GM21390 (cell line): Measurements from ENCODE around the gene HPSE2.
"Not testable (repeated sequence)": the region's sequence is repeated elsewhere in the genome, so short reads cannot be mapped to it uniquely, and the experiment has no call there.

Experiments
- ATAC-seq: cut with Tn5 transposase; IDR thresholded peaks from one replicate; pipeline ENCODE4 v1.9.1; 2021; ENCODE audit not compliant: unreplicated experiment

Gene HPSE2

DNA sequence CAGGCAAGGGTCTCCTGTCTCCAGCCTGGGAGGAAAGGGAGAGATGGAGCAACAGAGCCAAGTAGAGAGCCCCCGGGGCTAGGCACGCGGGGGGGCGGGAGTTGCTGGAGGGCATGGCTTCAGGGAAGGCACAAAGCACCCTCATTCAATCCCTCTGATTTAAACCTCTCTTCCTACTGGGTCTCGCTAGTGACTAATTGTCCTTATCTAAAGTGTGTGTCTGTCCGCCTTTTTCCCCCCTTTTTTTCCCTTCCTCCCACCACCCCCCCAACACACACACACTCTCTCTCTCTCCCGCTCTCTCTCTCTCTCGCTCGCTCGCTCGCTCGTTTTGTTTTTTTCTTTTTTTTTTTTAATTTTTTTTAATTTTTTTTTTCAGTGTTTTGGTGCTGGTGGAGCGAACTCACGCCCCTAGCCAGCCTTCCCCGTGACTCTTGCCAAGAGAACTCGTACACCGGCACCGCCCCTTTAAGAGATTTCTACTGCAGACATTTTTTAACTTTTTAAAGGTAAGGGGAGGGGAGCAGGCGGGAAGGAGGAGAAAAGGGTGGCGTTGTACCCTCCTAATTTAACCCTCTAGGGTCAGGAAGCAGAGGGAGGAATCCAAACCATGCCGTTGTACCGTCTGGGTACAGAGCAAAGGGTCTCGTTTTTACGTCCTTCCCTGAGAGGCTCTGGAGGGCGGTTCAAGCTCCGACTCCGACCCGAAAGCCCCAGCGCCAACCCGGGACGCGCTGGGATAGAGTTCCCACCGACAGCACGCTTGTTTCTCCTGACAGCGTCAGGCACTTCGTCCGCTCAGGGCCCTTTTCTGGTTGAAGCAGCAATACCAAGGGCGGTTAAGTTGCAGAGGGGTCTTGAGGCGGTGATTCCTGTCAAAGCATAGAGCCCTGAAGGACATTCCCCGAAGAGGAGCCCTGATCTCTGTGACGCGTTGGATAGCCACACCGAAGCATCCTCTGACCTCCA lies at the start of gene HPSE2:
TSS of gene HPSE2 (minus strand) at position 195 of the 969 bp plus-strand sequence.
- no peak for ATAC-seq

DNA sequence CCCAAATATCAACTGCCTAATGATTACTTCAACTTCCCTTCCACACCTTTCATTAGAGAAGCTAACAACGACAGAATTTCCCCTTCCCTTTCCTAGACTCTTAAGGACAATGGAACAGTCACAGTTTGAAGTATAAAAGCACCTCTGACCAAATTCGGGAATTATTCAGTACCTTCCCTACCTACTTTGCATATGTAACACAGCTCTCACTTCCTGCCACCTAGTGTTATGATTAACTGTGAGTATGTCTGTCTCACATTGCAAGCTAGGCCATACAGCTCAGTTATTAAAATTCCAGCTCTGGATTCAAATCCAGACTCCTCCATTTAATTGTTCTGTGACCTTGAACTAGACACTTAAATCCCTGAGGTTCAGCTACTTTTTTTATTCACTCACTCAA lies 44.8 kb upstream of the HPSE2 start:
- ATAC-seq = peak; percentile 84

DNA sequence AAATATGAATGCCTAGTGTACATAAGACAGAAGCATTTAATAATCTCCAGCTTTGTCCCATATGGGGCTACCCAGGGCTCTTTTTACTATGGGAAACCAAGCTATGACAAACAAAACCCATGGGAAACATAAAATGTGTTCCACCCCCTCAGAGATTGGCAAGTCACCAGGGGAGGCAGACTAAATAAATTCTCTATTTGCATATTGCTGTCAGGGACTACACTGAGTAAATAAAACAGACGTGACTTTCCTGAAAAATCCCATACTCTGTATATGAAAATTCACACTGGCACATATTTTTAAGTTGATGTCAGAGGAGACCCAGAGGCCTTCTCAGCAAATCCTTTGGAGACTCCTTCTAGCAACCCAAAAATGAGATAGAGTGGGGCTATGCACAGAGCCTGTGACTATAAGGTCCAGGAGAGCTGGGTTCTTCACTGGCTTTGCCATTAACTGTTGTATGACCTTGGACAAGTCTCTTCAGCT lies 44.0 kb upstream of the HPSE2 start:
- ATAC-seq = peak; percentile 37

DNA sequence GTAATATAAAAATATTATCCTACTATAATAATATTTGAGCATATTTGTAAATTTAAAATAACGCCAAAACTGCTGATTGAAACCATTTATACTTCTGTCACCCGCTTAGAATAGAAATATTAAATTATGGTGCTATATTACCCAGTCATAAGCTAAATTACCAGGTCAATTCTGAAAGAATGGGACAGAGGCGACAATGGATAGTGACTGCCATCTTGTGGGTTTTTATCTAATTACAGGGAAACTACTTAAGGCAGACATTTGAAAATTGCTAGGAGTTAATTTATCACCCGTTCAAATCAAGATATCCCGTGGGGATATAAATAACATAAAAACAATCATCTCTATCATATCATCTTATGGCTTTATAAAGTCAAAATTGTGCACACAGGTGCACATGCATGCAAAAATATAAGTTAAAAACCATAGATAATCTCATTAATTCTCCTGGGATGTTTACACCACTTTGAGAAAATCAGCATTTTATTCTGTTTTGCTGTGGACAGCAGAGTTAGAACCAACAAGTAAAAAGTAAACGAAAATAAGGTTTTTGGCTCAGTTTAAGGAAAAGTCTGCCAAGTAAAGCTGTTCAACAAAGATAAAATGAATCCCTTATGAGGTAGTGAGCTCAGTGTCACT lies 41.3 kb upstream of the HPSE2 start:
- no peak for ATAC-seq

DNA sequence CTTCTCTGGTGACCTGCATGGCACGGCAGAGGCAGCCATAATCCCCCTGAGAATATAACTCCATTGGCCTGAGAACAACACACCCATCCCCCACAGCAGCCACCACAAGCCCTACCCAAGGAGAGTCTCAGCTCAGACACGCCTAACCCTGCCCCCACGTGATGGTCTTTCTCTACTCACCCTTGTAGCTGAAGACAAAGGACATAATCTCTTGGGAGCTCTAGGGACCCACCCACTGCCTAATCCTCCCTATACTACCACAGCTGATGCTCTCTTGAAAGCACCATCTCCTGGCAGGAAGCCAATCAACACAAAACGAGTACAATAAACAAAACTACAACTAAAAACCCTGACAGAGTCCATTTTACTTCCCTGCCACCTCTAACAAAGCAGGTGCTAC lies 30.7 kb upstream of the HPSE2 start:
- no peak for ATAC-seq

DNA sequence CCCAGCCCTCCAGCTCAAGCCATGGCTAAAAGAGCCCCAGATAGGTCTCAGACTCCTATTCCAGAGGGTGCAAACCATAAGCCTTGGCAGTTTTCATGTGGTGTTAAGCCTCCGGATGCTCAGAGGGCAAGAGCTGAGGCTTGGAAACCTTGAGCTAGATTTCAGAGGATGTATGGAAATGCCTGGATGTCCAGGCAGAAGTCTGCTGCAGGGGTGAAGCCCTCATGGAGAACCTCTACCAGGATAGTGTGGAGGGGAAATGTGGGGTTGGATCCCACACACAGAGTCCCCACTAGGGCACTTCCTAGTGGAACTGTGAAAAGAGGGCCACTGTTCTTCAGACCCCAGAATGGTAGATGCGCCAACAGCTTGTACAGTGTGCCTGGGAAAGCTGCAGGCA lies 13.2 kb upstream of the HPSE2 start:
- ATAC-seq = no peak

DNA sequence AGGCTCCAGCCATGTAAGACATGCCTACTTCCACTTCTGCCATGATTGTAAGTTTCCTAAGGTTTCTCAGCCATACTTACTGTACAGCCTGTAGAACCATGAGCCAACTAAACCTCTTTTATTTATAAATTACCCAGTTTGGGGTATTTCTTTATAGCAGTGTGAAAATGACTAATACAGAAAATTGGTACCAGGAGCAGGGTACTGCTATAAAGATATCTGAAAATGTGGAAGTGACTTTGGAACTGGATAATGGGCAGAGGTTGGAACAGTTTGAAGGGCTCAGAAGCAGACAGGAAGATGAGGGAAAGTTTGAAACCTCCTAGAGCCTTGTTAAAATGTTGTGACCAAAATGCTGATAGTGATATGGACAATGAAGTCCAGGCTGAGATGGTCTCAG lies 12.2 kb upstream of the HPSE2 start:
- not testable (repeated sequence) for ATAC-seq

DNA sequence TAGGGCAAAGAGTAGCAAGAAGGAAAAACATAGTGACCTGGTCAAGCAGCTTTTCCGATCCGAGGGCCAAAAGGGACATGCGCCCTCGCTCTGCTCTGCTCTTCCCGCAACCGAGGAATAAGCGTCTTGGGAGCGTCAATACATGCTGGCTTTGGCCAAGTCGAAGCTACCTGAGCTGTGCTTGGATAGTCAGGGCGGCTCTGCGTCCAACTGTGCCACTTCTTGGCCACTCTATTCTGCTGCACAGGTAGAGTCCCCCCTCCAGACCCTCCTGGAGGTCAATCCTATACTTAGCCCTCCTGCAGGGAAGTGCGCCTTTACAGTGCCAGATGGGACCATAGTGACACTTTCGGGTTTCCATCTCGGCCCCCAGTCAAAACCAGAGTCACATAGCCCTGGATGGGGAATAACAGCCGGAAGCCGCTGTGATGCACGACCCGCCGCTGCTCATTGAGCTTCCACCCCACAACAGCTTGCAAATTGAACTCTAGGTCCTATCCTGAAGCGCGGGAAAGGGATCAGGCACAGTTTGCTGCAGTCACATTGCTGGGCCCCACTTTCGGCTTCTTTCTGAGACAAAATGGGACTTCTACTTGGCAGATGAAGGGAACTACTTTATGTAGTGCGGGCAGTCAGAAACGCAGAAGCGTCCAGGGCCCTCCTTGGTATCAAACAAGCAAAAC lies 1.1 kb upstream of the HPSE2 start:
- ATAC-seq = no peak

DNA sequence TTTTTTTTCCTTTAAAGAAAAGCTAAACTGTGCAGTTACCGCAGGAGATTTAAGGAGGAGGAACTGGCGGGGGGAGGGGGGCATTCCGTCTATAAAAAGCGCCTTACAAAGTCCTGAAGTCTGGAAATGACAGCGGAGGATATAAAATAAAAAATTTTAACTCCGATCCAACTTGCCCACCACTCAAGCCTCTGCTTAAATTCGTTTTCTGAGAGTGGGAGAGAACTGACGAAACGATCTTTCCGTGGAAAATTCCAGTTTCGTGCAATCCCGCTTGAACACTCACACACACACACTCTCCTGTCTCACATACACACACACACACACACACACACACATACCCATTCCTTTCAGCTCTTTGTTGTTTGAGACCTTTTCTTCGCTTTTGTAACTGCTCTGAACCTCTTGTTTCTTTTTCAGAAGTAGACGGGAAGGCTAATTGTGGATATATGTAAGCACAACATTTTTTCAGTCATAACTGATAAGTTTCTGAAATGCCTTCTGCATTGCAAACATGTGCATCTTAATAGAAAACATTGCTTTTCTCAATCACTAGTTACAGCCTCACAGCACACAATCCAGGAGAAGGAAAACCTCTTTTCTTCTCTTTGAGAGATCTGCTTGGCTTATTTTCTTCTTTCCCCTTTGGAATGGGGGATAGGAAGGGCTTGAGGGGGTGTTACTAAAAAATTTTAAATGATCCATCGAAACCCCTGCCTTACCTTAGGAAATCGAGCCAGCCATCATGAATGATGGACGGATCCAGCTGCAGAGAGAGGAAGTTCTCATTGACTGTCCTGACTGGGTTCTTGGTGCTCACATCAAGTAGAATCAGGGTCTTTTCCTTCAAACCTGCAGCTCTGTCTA lies 628 bp downstream of the HPSE2 start:
- no peak for ATAC-seq

DNA sequence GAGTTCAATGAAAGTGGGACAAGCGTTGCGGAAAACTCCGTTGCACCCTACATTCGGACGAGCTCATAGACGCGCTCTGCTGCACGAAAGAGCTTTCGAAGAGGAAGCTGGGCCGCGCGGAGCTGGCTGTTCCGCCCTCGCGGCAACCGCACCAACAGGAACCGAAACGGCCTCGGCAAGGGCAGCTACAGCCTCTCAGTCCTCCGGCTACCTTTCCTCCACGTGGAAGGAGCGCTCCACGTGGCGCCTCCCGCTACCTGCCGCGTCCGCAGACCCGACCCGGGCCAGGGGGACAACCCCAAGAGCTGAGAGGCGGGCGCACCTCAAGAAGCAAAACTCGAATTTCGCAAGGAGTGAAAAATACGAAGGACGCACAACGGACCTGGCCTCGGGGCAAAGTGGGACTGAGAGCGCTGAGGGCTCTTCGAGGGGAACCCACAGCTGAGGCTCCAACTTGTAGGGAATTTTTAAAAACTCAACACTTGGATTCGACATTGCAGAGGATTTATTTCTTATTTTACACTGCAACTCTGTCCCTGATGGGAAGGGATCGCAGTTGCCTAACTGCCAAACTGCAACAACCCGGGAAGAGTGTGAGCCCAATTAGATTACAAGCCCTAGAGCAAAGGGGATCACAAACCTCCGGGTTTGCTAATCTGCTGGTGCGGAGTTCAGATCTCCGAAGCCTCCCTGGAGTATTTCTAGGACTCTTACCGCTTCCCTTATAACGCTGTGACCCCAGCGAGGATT lies 1.4 kb downstream of the HPSE2 start:
- peak; percentile 99 for ATAC-seq

DNA sequence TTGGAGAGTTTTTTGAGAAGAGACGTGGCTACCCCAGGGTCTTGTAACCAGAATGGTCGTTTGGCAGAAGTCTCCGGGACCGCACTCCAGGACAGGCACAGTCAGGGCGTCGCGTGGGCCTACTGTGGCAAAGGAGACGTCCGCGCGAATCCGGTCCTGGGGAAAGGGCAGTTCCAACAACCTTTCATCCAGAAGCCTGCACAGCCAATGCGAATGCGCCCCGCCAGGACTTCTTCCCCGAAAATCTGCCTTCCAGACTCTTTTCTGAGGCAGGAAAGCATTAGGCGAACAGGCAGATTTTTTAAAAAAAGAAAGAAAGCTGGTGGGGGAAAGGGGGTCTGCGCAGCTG lies 2.0 kb downstream of the HPSE2 start:
- ATAC-seq = no peak

DNA sequence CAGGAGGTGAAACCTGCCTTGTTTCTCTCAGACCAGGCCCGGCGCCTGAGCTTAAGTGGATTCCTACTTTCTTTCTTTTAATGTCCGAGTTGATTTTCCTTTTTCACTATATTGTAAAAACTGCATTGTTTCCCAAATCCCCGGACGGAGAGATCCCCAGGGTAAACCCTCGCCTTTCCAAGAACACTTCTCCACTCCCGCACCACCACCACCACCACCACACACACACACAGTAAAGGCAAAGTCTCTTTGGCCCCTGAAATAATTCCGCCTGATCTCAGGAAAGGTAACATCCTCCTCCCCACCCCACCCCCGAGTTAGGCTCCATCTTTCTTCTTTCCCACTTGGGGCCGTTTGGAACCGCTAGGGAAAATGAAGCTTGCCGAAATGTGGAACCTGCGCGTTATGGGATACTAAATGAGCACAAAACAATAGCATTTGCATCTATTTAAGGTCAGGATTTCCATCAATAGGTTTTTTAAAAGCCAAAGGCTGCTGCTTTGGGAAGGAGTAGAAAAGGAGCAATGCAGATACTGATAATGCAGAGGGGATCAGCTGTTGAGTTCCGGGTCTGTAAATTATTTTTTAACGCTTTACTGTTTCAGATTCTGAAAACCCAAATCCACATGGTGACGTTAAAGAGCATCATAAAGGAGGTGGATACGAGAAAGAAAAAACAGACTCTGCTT lies 2.5 kb downstream of the HPSE2 start:
- ATAC-seq = no peak

DNA sequence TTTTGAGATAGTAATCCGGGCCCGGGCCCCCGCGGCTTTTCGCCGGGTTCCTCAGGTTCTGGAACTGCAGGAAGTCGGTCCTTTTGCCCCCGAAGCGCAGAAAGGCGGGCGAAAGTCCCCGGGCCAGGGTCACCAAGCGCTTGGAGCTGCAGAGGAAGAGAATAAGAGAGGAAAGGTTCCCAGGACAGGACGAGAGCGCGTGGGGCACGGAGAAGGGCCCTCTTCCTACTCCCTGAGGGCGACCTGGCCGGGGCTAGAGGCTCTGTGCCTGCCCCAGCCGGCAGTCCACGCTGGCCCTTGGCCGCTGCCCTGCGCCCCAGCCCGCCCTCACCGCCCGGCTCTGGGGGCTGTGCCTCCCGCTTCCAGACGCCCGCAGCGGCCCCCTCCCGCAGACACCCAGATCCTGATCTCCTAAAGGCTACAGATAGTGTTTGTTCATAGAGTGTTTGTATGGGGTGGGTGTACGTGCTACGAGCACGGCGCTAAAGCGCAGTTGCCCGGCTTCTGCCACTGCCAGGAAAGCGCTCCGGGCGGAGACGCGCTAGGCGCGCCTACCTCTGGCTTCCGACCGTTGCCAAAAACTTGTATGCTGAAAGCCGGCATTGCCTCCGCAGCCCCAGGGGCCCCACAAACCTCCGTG lies 3.2 kb downstream of the HPSE2 start:
- no peak for ATAC-seq

DNA sequence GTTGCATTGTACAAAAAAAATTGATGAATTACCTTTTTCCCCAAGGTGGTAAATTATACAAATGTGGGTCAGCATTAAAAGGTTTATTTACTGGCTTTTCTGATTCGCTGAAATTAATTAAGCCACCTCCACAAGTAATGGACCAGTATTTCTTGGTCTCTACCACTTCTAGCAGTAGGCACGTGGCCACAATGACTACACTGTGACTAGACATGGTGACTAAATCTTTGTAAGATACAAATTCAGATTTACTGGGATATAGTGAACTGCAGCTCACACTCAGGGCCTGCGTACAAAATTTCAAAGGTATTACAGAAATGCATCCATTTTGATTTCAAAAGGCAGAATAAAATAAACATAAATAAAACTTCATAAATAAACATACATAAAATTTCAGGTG lies 10.9 kb downstream of the HPSE2 start:
- ATAC-seq = no peak

DNA sequence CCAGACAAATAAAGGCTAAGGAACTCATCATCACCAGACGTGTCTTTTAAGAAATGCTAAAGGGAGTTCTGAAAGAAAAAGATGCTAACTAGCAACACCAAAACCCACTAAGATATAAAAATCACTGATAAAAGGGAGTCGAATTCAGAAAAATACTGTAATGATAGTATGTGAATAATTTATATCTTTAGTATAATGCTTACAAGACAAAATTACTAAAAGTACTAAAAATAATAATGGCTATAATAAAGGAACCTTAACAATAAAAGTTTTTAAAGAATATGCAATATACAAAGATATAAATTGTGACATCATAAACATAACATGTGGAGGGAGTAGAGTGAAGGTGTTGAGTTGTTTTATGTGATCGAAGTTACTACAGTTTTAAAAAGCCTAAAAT lies 28.3 kb downstream of the HPSE2 start:
- ATAC-seq = no peak

DNA sequence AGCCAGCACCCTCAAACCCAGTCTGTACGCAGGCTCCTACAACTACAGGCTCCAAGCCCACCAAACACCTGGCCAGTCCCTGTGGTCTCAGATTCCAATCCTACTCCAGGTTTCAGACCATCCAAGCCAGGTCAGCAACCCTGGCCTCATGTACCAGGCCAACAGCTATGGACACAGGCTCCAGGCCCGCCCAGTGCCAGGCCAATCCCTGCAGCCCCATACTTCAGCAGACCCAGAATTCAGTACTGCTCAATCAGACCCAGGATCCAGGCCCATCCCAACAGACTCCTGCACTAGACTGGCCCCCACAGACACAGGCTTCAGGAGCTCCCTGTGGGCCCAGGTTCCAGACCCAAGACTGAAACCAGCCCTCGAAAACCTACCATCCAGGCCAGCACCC lies 32.3 kb downstream of the HPSE2 start:
- ATAC-seq = no peak

DNA sequence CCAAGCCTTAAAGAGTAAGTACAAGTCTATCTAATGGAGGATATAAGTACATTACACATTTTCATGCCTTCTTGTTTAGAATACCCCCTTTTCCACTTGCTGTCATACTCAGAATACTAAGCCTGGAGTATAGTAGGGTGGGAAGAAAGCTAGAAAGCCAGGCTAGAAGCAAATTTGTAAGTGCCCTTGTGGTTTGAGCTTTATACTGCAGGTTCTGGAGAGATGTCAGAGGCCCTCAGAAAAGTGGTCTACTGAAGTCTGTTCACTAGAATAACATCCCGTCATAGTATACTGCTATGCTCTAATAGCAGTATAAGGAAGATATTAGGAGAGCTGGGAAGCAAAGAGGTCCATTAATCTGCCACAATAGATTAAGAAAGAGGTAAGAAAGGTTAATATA lies 62.7 kb downstream of the HPSE2 start:
- no peak for ATAC-seq

DNA sequence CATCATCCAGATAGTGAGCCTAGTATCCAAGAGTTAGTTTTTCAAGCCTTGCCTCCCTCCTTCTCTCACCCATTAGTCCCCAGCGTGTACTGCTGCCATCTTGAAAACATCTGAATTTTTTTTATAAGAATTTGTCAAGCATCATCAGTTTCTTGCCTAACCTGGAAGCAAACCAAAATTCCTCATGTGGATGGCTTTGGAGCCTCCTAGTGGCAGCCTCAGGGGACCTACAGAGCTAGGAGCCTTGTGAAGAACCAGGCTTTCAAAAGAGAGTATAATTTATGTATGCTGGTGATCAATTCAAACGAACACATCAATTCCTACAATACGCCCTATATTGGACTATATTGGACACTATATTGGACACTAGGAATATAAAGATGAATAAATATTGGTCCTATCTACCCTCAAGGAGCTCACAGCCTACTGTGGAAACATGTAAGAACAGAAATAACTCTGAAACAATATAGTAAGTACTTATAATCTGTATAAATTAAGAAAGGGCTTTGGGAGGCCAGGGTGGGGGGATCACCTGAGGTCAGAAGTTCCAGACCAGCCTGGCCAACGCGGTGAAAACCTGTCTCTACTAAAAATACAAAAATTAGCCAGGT lies 63.4 kb downstream of the HPSE2 start:
- ATAC-seq = no peak
